ENCODE results near the gene MPG.
"Not testable (repeated sequence)": the region's sequence is repeated elsewhere in the genome, so short reads cannot be mapped to it uniquely, and the experiment has no call there.

The MPG gene

DNA sequence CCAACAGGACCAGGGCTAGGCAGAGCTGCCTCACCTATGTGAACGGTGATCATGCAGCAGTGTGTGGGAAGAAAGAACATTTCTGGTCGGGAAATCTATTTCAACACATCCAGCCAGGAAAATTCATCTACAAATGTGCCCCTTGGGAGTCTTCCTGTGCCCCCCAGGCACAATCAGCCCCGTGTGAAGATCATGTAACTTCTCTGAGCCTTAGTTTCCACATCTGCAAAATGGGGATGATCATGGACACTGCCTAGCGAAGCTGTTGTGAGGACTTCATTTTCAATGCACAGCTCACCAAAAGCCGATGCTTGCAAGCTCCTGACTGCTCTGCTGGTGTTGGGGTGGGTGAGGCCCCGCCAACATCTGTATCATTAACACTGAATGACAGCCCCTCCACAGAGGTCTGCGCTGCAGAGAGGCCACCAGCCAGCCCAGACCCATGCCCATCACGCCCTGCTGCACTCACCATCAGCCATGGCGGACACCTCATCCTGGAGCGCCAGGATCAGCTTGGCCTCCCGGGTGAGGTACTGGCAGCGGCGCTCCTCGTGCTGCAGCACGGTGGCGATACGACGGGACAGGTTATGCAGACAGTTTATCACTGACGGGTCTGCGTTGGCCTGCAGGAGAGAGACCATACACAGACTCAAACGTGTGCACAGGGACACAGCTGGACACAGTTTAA lies 34.3 kb downstream of the MPG start:
- in situ Hi-C loops (cut with HindIII; ENCODE audit: low sequenced_read_pairs), result no loop called here

DNA sequence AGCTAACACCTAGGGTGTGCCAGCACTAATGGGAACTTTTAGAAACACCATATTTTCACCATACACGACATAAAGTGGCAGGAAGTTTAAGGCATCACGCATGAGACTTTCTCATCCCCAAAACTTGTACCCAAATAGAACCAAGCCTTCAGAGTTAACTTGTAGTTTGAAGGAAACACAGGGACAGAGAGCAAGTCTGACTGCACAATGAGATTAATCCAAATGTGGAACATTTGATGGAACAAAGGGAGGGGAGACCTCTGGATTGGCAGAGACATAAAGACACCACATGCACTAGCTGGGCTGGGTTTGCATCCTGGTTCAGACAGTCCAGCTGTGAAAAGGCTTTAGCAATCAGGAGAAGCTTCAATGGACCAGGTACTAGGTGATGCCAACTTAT lies 36.3 kb downstream of the MPG start:
- in situ Hi-C loops (cut with HindIII; ENCODE audit: low sequenced_read_pairs), result no loop called here

DNA sequence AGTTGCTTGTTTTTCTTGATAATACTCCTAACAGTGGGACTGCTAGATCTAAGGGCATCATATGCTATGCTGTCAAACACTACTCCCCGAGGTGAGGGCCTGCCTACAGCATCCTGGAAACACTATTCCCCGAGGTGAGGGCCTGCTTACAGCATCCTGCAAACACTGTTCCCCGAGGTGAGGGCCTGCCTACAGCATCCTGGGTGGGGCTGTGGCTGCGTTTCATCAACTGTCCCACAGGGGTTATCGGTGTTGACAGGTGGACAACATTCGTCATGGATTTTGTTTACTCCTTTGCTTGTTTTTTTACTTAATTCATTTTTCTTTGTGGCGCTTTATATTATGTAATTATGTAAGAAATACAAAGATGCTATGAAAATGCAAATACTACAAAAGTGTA lies 38.0 kb downstream of the MPG start:
- in situ Hi-C loops (cut with HindIII; ENCODE audit: low sequenced_read_pairs), result no loop called here

- in situ Hi-C loops (cut with HindIII; ENCODE audit: low sequenced_read_pairs), result no loop called here
Measured at GRCh38 chr16:117379-118365, 39.6 kb downstream of the MPG start.

GRCh38 chr16:118857-119256 lies 40.8 kb downstream of the MPG start:
- in situ Hi-C loops (cut with HindIII; ENCODE audit: low sequenced_read_pairs), result no loop called here

- in situ Hi-C loops (cut with HindIII; ENCODE audit: low sequenced_read_pairs), result no loop called here
Measured at GRCh38 chr16:119295-119694, 41.3 kb downstream of the MPG start.

- in situ Hi-C loops (cut with HindIII; ENCODE audit: low sequenced_read_pairs), result no loop called here
Measured at GRCh38 chr16:119835-120491, 41.9 kb downstream of the MPG start.

GRCh38 chr16:120756-121155 lies 42.7 kb downstream of the MPG start:
- in situ Hi-C loops (cut with HindIII; ENCODE audit: low sequenced_read_pairs), result no loop called here

DNA sequence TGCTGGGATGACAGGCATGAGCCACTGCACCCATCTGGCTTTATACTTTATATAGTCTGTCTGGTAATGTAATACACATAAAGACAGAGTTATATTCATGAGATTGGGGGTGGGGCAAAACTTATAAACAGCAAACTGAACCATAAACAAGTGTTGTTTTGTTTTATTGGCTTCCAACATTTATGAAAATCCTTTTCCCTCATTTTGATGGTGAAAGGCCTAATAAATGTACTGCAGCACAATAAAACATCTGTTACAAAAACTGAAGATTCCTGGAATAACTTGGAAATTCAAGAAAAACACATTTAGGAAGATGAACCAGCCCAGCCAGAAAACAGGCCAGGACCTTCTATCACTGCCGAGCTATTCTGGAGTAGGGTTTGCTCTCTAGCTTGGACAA lies 44.3 kb downstream of the MPG start:
- in situ Hi-C loops (cut with HindIII; ENCODE audit: low sequenced_read_pairs), result no loop called here

DNA sequence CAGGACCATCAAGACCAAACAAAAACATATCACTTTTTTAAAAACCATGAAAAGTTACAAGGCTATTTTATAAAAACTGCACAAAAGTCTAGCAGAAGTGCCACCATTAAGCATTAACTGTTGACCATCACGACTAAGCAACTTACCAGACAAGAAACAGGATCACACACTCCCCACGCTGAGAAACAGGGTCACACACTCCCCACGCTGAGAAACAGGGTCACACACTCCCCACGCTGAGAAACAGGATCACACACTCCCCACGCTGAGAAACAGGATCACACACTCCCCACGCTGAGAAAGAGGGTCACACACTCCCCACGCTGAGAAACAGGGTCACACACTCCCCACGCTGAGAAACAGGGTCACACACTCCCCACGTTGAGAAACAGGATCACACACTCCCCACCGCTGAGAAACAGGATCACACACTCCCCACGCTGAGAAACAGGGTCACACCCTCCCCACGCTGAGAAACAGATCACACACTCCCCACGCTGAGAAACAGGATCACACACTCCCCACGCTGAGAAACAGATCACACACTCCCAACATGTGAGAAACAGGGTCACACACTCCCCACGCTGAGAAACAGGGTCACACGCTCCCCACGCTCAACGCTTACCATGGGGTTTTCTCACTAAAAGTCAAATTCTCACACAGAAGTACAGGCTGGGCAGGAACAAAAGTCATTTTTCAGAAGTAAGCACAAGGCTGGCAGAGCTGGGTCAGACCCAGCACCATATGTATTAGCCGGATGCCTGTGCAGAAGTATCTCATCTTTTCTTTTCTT lies 45.7 kb downstream of the MPG start:
- in situ Hi-C loops (cut with HindIII; ENCODE audit: low sequenced_read_pairs), result not testable (repeated sequence)

DNA sequence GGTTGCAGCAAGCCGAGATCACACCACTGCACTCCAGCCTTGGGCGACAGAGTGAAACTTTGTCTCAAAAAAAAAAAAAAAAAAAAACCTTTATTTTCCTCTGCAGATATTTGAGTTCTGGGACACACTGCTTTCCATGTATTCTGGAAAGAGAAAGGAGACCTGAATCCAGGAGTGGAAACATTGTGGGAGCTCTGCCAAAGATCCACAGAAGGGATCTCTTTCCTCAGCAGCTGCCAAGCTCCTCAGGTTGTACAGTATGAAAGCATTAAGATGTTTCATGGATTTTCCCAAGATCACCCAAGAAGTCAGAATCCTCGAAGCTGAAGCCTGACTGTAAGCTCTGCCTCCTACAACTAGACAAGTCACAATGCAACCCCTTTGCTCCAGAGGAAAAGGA lies 47.0 kb downstream of the MPG start:
- in situ Hi-C loops (cut with HindIII; ENCODE audit: low sequenced_read_pairs), result no loop called here

- in situ Hi-C loops (cut with HindIII; ENCODE audit: low sequenced_read_pairs), result no loop called here
Measured at GRCh38 chr16:129075-129474, 51.0 kb downstream of the MPG start.

DNA sequence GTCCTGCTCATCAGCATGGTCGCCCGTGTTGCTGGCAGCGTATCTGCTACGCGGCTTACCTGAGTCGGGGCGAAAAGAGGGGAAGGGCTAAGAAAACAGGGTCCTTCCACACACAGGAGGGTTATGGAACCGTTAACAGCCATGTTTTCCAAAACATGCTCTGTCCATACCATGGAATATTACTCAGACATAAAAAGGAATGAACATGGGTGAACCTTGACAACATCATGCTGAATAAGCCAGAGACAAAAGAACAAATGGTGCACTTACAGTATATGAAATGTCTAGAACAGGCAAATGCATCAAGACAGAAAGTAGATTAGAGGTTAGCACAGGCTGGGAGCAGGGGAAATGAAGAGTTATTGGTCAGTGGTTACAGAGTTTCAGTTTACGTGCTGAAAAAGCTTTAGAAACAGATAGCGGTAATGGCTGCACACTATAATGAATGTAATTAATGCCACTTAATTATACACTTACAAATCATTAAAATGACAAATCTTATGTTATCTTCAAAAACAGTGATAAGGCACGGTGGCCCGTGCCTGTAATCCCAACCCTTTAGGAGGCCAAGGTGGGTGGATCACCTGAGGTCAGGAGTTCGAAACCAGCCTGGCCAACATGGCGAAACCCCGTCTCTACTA lies 52.6 kb downstream of the MPG start:
- in situ Hi-C loops (cut with HindIII; ENCODE audit: low sequenced_read_pairs), result no loop called here

DNA sequence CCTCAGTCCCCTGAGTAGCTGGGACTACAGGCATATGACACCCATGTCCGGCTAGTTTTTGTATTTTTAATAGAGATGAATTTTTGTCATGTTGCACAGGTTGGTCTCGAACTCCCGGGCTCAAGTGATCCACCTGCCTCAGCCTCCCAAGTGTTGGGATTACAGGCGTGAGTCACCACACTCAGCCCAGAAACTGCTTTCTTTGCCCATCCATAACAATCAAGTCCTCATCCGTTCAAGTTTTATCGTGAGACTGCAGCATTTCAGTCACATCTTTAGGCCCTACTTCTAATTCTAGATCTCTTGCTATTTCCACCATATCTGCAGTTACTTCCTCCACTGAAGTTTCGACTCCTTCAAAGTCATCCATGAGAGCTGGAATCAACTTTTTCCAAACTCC lies 54.1 kb downstream of the MPG start:
- in situ Hi-C loops (cut with HindIII; ENCODE audit: low sequenced_read_pairs), result no loop called here

DNA sequence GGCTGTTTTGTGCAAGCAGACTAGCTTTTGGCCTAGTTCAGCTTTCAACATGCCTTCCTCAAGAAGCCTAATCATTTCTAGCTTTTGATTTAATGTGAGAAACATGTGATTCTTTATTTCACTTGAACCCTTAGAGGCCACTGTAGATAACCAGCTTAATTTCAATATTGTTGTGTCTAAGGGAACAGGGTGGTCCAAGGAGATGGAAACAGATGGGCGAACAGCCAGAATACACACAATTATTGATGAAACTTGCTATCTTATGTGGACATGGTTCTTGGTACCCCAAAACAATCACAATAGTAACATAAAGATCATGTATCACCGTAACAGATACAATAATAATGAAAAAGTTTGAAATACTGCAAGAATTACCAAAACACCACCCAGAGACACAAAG lies 55.7 kb downstream of the MPG start:
- in situ Hi-C loops (cut with HindIII; ENCODE audit: low sequenced_read_pairs), result no loop called here

Measured in endothelial cell of hepatic sinusoid (primary cell).